ENCODE measurements around the gene DUSP7. TPM values are rescaled to one million over a fixed set of nuclear protein-coding genes. Genes with fewer than 3 reads are reported as not detected.

Gene DUSP7
- total RNA-seq, 1 donor from 2014 or later: 32.5 TPM

GRCh38 chr3:52022323-52023100 is 33.9 kb downstream of the DUSP7 start:
- peak; percentile 9 for TF ChIP-seq CTCF (IDR thresholded peaks at IDR 0.05)
- H3K4me3 Mint-ChIP-seq (ENCODE audit: unreplicated experiment): peak overlapping the region; percentile 51
- DNase-seq (ENCODE audit: low spot score): no peak
- no peaks in the 10 kb centered on the region for H3K9me3 Mint-ChIP-seq (ENCODE audit: low read depth)
- peaks cover 71% of the 10 kb centered on the region for H3K4me1 Mint-ChIP-seq (ENCODE audit: low read depth)
- H3K36me3 Mint-ChIP-seq (ENCODE audit: low read depth): no peaks in the 10 kb centered on the region
- H3K27me3 Mint-ChIP-seq (ENCODE audit: low read depth): no peaks in the 10 kb centered on the region
- H3K27ac Mint-ChIP-seq (ENCODE audit: unreplicated experiment): peak overlapping the region; percentile 88

- H3K9me3 Mint-ChIP-seq (ENCODE audit: low read depth): no peaks in the 10 kb centered on the region
- no peak for TF ChIP-seq CTCF (IDR thresholded peaks at IDR 0.05)
- H3K27ac Mint-ChIP-seq (ENCODE audit: unreplicated experiment): peak overlapping the region; percentile 88
- no peaks in the 10 kb centered on the region for H3K36me3 Mint-ChIP-seq (ENCODE audit: low read depth)
- no peak for DNase-seq (ENCODE audit: low spot score)
- H3K4me1 Mint-ChIP-seq (ENCODE audit: low read depth): peaks cover 72% of the 10 kb centered on the region
- no peaks in the 10 kb centered on the region for H3K27me3 Mint-ChIP-seq (ENCODE audit: low read depth)
- H3K4me3 Mint-ChIP-seq (ENCODE audit: unreplicated experiment): no peak overlapping the region
These were observed 34.7 kb downstream of the DUSP7 start for GRCh38 chr3:52021489-52022268.

- Mint-ChIP-seq H3K27me3 (ENCODE audit: low read depth) (no peaks in the 10 kb centered on the region), H3K9me3 (ENCODE audit: low read depth) (no peaks in the 10 kb centered on the region), H3K27ac (ENCODE audit: unreplicated experiment) (no peak overlapping the region), H3K4me1 (ENCODE audit: low read depth) (peaks cover 67% of the 10 kb centered on the region), H3K4me3 (ENCODE audit: unreplicated experiment) (no peak overlapping the region), H3K36me3 (ENCODE audit: low read depth) (no peaks in the 10 kb centered on the region)
- no peak for TF ChIP-seq CTCF (IDR thresholded peaks at IDR 0.05)
- no peak for DNase-seq (ENCODE audit: low spot score)
These were observed 35.6 kb downstream of the DUSP7 start for GRCh38 chr3:52020796-52021195.

- Mint-ChIP-seq H3K4me1 (ENCODE audit: low read depth) (peaks cover 57% of the 10 kb centered on the region), H3K4me3 (ENCODE audit: unreplicated experiment) (no peak overlapping the region), H3K27ac (ENCODE audit: unreplicated experiment) (peak overlapping the region; percentile 73), H3K9me3 (ENCODE audit: low read depth) (no peaks in the 10 kb centered on the region), H3K27me3 (ENCODE audit: low read depth) (no peaks in the 10 kb centered on the region), H3K36me3 (ENCODE audit: low read depth) (no peaks in the 10 kb centered on the region)
- no peak for TF ChIP-seq CTCF (IDR thresholded peaks at IDR 0.05)
- DNase-seq (ENCODE audit: low spot score): no peak
These were observed 36.9 kb downstream of the DUSP7 start for GRCh38 chr3:52019352-52020080.

Measured in chondrocyte (in vitro differentiated cells).